ENCODE data around the gene SPATA19. TPM values are rescaled to one million over a fixed set of nuclear protein-coding genes. Genes with fewer than 3 reads are reported as not detected.

The SPATA19 gene
- total RNA-seq, 1 experiment from 2014 or later: not detected

DNA sequence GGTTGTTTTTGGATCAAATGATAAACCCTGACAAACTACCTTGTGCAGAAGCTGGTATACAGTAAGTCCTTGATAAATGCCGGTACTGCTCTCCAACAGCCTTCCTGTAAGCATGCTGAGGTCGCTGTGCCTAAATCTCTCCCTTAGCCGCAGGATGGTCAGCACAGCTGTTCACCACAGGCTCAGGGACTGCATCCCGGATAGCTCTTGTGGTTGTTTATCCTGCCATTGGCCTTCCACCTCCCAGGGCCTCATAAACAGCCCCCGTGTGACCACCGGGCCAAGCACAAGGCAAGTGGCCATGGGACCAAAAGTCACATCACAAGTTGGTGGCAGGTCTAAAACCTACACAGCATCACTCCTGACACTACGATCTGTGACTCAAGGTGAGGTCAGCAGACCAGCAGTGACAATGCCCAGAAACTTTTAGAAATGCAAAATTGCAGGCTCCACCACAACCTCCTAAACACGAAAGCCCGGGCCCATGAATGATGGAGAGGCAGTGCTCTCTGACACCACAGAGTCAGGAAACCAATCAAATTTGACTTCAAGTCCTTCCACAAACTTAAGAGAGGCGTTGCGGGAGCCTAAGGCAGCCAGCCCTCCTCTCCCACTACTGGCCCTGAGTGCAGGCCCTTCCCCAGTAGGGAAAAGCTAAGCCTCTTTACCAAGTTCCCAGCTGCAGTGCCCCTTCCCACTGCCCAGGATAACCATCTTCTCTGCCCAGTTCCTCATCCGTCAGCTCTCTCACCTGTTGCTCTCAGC is 3.9 kb downstream of the SPATA19 start:
- no peaks in the 10 kb centered on the region for H3K9me2 ChIP-seq (ENCODE audit: insufficient read depth)
- H3K4me3 ChIP-seq: no peak overlapping the region
- H2AFZ ChIP-seq: no peak overlapping the region
- no peaks in the 10 kb centered on the region for H4K20me1 ChIP-seq (ENCODE audit: insufficient read depth)
- no peaks in the 10 kb centered on the region for H3K36me3 ChIP-seq (ENCODE audit: low read depth)
- no TSS peak for BruUV-seq (replicated peaks)
- intact Hi-C loops (cut with micrococcal nuclease; ENCODE audit: unreplicated experiment): no loop called here
- TF ChIP-seq, protein P1, sequence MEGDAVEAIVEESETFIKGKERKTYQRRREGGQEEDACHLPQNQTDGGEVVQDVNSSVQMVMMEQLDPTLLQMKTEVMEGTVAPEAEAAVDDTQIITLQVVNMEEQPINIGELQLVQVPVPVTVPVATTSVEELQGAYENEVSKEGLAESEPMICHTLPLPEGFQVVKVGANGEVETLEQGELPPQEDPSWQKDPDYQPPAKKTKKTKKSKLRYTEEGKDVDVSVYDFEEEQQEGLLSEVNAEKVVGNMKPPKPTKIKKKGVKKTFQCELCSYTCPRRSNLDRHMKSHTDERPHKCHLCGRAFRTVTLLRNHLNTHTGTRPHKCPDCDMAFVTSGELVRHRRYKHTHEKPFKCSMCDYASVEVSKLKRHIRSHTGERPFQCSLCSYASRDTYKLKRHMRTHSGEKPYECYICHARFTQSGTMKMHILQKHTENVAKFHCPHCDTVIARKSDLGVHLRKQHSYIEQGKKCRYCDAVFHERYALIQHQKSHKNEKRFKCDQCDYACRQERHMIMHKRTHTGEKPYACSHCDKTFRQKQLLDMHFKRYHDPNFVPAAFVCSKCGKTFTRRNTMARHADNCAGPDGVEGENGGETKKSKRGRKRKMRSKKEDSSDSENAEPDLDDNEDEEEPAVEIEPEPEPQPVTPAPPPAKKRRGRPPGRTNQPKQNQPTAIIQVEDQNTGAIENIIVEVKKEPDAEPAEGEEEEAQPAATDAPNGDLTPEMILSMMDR (conservative IDR thresholded peaks at IDR 0.05): no peak
- TF ChIP-seq EZH2 (IDR thresholded peaks at IDR 0.05; ENCODE audit: low read depth): no peak
- H3K27ac ChIP-seq: no peak overlapping the region
- no peak for DNase-seq
- POLR2A ChIA-PET (ENCODE audit: unreplicated experiment): no interaction called here
- CTCF ChIA-PET: no interaction called here
- H3F3A ChIP-seq (ENCODE audit: insufficient read depth, low read depth): no peaks in the 10 kb centered on the region
- H3K9me3 ChIP-seq (ENCODE audit: insufficient read depth, low read depth): no peaks in the 10 kb centered on the region
- no peak overlapping the region for H3K4me2 ChIP-seq
- H3K4me1 ChIP-seq (replicated peaks; ENCODE audit: insufficient read depth): no peaks in the 10 kb centered on the region
- no peaks in the 10 kb centered on the region for H3K79me2 ChIP-seq (ENCODE audit: low read depth)
- peaks cover 31% of the 10 kb centered on the region for H3K27me3 ChIP-seq (ENCODE audit: insufficient read depth, low read depth)

DNA sequence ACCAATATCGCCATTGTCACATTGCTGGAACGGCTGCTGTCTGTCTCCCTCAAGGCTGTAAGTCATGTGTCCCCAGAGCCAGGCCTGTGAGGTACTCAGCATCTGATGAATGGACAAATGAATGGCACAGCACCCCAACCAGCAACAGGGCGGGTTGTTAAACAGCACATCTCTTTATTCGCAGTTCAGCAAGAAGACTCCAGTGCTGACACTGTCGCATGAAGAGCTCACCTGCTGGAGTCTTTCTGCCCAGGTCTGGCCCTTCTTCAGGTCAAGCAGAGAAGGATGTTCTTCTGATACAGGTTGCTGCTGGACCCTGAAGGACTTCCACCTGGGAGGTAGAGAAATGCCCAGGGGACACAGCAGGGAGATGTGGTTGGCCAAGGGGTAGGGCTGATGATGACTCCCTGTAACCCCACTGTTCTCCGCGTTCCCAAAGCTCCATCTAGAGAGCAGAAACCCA is 4.8 kb downstream of the SPATA19 start:
- ChIA-PET POLR2A (ENCODE audit: unreplicated experiment) (no interaction called here), CTCF (no interaction called here)
- Histone ChIP-seq H3K4me3 (no peak overlapping the region), H3K9me2 (ENCODE audit: insufficient read depth) (no peaks in the 10 kb centered on the region), H4K20me1 (ENCODE audit: insufficient read depth) (no peaks in the 10 kb centered on the region), H3K9me3 (ENCODE audit: insufficient read depth, low read depth) (no peaks in the 10 kb centered on the region), H3K27me3 (ENCODE audit: insufficient read depth, low read depth) (peaks cover 28% of the 10 kb centered on the region), H3F3A (ENCODE audit: insufficient read depth, low read depth) (no peaks in the 10 kb centered on the region), H3K27ac (no peak overlapping the region), H3K4me2 (no peak overlapping the region), H3K79me2 (ENCODE audit: low read depth) (no peaks in the 10 kb centered on the region), H3K4me1 (replicated peaks; ENCODE audit: insufficient read depth) (no peaks in the 10 kb centered on the region), H3K36me3 (ENCODE audit: low read depth) (no peaks in the 10 kb centered on the region), H2AFZ (no peak overlapping the region)
- no TSS peak for BruUV-seq (replicated peaks)
- intact Hi-C loops (cut with micrococcal nuclease; ENCODE audit: unreplicated experiment): no loop called here
- no peak for TF ChIP-seq EZH2 (IDR thresholded peaks at IDR 0.05; ENCODE audit: low read depth)
- TF ChIP-seq, protein P1 (conservative IDR thresholded peaks at IDR 0.05): no peak
- no peak for DNase-seq

DNA sequence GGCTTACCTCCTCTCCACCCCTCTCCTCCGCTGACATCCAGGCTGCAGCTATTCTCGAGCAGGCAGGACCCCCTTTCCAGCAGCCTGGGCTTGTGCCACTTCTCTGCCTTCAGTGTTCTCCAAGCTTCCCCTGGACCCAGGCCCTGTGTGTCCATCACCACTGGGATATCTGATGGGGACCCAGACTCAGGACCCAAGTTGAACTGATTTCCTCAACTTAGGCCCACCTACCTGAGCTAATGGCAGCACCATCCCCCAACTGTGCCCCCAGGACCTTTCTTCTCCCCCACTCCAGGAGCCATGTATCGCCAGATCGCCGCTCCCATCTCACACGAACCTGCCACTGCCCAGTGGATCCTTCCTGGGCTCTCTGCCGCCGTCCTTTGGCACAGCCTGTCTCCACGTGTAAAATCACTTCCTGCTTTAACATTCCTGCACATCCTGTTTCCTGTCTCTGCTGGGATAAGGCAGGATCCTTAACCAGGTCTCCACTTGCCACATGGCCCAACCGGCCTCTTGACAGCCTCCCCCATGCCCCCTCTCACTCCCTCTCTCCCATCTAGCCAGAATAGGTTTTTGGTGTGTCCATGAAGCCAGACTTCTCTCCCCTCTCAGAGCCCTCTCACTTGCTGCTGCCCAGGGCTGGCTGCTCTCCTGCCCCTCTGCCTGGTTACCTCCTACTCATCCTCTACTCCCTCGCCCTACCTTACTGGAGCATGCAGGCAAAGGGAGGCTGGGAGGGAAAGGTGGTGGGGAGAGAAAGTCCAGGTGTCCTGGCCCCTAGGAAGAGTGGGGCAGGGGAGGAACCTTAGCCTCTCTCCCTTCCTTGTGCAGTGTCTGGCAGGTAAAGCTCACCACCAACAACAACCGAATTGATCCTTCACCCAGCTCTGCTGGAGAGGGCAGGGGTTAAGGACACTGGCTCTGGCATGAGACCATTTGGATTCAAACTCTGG is 9.4 kb downstream of the SPATA19 start:
- Histone ChIP-seq H3K9me2 (ENCODE audit: insufficient read depth) (no peaks in the 10 kb centered on the region), H3K79me2 (ENCODE audit: low read depth) (no peaks in the 10 kb centered on the region), H3K4me2 (no peak overlapping the region), H2AFZ (no peak overlapping the region), H4K20me1 (ENCODE audit: insufficient read depth) (no peaks in the 10 kb centered on the region), H3K9me3 (ENCODE audit: insufficient read depth, low read depth) (no peaks in the 10 kb centered on the region), H3F3A (ENCODE audit: insufficient read depth, low read depth) (no peaks in the 10 kb centered on the region), H3K27me3 (ENCODE audit: insufficient read depth, low read depth) (peaks cover 3% of the 10 kb centered on the region), H3K4me3 (no peak overlapping the region), H3K36me3 (ENCODE audit: low read depth) (no peaks in the 10 kb centered on the region), H3K27ac (no peak overlapping the region), H3K4me1 (replicated peaks; ENCODE audit: insufficient read depth) (no peaks in the 10 kb centered on the region)
- CTCF ChIA-PET: interaction anchor here (0.9 kb wide), 1 partner anchor 701 kb away, joined by 4 read pairs; no protein-coding TSS in a partner anchor
- DNase-seq: no peak
- intact Hi-C loops (cut with micrococcal nuclease; ENCODE audit: unreplicated experiment): loop anchor here (1.0 kb wide), 1 partner anchor 758 kb away; no protein-coding TSS in a partner anchor
- BruUV-seq (replicated peaks): no TSS peak
- POLR2A ChIA-PET (ENCODE audit: unreplicated experiment): no interaction called here
- TF ChIP-seq, protein P1 (conservative IDR thresholded peaks at IDR 0.05): no peak
- no peak for TF ChIP-seq EZH2 (IDR thresholded peaks at IDR 0.05; ENCODE audit: low read depth)
